ENCODE data around the gene BRSK1. TPM values are rescaled to one million over a fixed set of nuclear protein-coding genes. Genes with fewer than 3 reads are reported as not detected.

Gene BRSK1
- total and polyA plus RNA-seq, 2 of the 13 experiments (the other 11 are each of a cell fraction or from before 2014, with no cell fraction given) = 0.18 to 1.2 TPM

- BruUV-seq (replicated peaks) = no TSS peak
- ChIA-PET POLR2A (no interaction called here), CTCF (ENCODE audit: low intra/inter-chr PET ratio, low total read pairs) (no interaction called here)
- Histone ChIP-seq H3K27me3 (ENCODE audit: control insufficient read depth in 1 of 2, insufficient read depth in 2 of 2, low read length in 2 of 2) (no peaks in the 10 kb centered on the region; a peak in 1 of 5 replicates), H3K9me3 (ENCODE audit: low read length) (no peaks in the 10 kb centered on the region), H3K4me1 (ENCODE audit: insufficient read depth, low read length) (0 out of 2 replicates have a peak, but pooled peaks cover 5% of the 10 kb centered on the region), H3K4me2 (ENCODE audit: low read depth, low read length) (no peak overlapping the region), H4K20me1 (ENCODE audit: insufficient read depth, low read length) (no peaks in the 10 kb centered on the region), H3K36me3 (replicated peaks in 1 of 2; ENCODE audit: control insufficient read depth in 1 of 2, insufficient read depth in 2 of 2, low read length in 2 of 2) (no peaks in the 10 kb centered on the region; a peak in 1 of 5 replicates), H3K9ac (ENCODE audit: insufficient read depth, low read depth, low read length) (no peak overlapping the region), H3K4me3 (replicated peaks in 1 of 3; ENCODE audit: insufficient read depth in 1 of 3, low read depth in 2 of 3, low read length in 3 of 3) (no peak overlapping the region), H3K27ac (ENCODE audit: extremely low read length, insufficient read depth, low read length) (no peak overlapping the region), H3K79me2 (ENCODE audit: insufficient read depth, low read length) (no peaks in the 10 kb centered on the region), H2AFZ (ENCODE audit: low read length) (no peak overlapping the region)
- FAIRE-seq (no peak), ATAC-seq (no peak), DNase-seq (ENCODE audit: low spot score) (no peak)
- WGBS (ENCODE audit: low lambda C conversion rate) = 94% methylated on average over 3 of the region's 3 CpGs
- TF ChIP-seq GATA4 (IDR thresholded peaks at IDR 0.05; ENCODE audit: borderline replicate concordance, low read depth) (no peak), ATF7 (IDR thresholded peaks at IDR 0.05) (peak; percentile 80), ATF7 (CRISPR knock-in tag; IDR thresholded peaks at IDR 0.05) (no peak), CREB1 (IDR thresholded peaks at IDR 0.05) (peak; percentile 87), CREB1 (CRISPR knock-in tag; IDR thresholded peaks at IDR 0.05) (no peak), ZNF83 (CRISPR knock-in tag; IDR thresholded peaks at IDR 0.05; ENCODE audit: borderline replicate concordance) (no peak), CBX5 (CRISPR knock-in tag; IDR thresholded peaks at IDR 0.05; ENCODE audit: borderline replicate concordance) (no peak), ZNF646 (CRISPR knock-in tag; IDR thresholded peaks at IDR 0.05) (no peak), ZNF720 (CRISPR knock-in tag; IDR thresholded peaks at IDR 0.05) (no peak), ATF4 (CRISPR knock-in tag; IDR thresholded peaks at IDR 0.05) (no peak)
- intact Hi-C loops (cut with micrococcal nuclease; ENCODE audit: unreplicated experiment) (no loop called here), in situ Hi-C loops (cut with HindIII; ENCODE audit: extremely low pct_ligation_motif_present, low pct_unique_long_range_greater_than_20kb) (no loop called here)
Measured at GRCh38 chr19:55266404-55266803, 17.4 kb upstream of the BRSK1 start.
